Activated B cell treated with CpG ODN at 0.5 μM for 24 hours (primary cell): ENCODE results near the gene ARL6IP6. TPM values are rescaled to one million over a fixed set of nuclear protein-coding genes. Genes with fewer than 3 reads are reported as not detected.

Source experiments
- ATAC-seq: fragments of 200-7000 bp; cut with Tn5 transposase; one replicate; pipeline ENCODE4 v1.10.0; 2021; ENCODE audit warnings: low read depth, mild to moderate bottlenecking, moderate library complexity
- CTCF ChIA-PET: fragments of 350-600 bp; sonication (Branson Sonifier 250); formaldehyde crosslinking; loops from one replicate; lab custom pipeline; 2021; ENCODE audit warnings: antibody characterized with exemption; lab: Charles Lee
- POLR2A ChIA-PET: fragments of 350-600 bp; sonication (Branson Sonifier 250); formaldehyde crosslinking; loops from one replicate; lab custom pipeline; 2021; ENCODE audit warnings: antibody characterized with exemption; lab: Charles Lee
- DNase-seq: peaks from one replicate; pipeline ENCODE4 v3.0.0; 2022
- H3K27ac Mint-ChIP-seq: one replicate; pipeline ENCODE4 v1.8.0; 2020; ENCODE audit warnings: mixed read lengths
- H3K27me3 Mint-ChIP-seq: one replicate; pipeline ENCODE4 v1.8.0; 2021; ENCODE audit warnings: mixed read lengths
- H3K36me3 Mint-ChIP-seq: one replicate; pipeline ENCODE4 v1.8.0; 2021; ENCODE audit warnings: low read depth, mixed read lengths
- H3K4me1 Mint-ChIP-seq: one replicate; pipeline ENCODE4 v1.8.0; 2021; ENCODE audit warnings: mixed read lengths
- H3K4me3 Mint-ChIP-seq: one replicate; pipeline ENCODE4 v1.8.0; 2020; ENCODE audit warnings: mild to moderate bottlenecking, mixed read lengths
- H3K9me3 Mint-ChIP-seq: one replicate; pipeline ENCODE4 v1.8.0; 2020; ENCODE audit warnings: mixed read lengths
- CTCF ChIP-seq: fragments of 200-600 bp; IDR thresholded peaks from one replicate; pipeline ENCODE4 v1.8.0; 2022; ENCODE audit warnings: antibody characterized with exemption, mild to moderate bottlenecking
- intact Hi-C: fragments of 100-400 bp; cut with micrococcal nuclease; formaldehyde crosslinking; loops from one replicate; pipeline ENCODE4 v1.15.1; 2024
- total RNA-seq: library from RNA; stranded (reverse); gene quantifications from 2 replicates; pipeline ENCODE4 v1.2.3, GENCODE V29; 2022

ARL6IP6 gene
- total RNA-seq, 1 donor from 2014 or later = 13.4 TPM

GRCh38 chr2:152715112-152715511 is 3.3 kb upstream of the ARL6IP6 start:
- ATAC-seq (no peak), DNase-seq (no peak)
- intact Hi-C loops = loop anchor here (5.0 kb wide), 3 partner anchors 1303 to 1453 kb away; partner anchors contain the start of genes NMI and RBM43
- peaks cover 44% of the 10 kb centered on the region for H3K4me1 Mint-ChIP-seq
- ChIA-PET CTCF (no interaction called here), POLR2A (interaction anchor here (2.7 kb wide), 1 partner anchor 7 kb away, joined by 14 read pairs; no protein-coding TSS in a partner anchor)
- no peak for TF ChIP-seq CTCF
- peak overlapping the region; percentile 41 for H3K4me3 Mint-ChIP-seq
- H3K36me3 Mint-ChIP-seq = peaks cover 73% of the 10 kb centered on the region
- H3K27me3 Mint-ChIP-seq = no peaks in the 10 kb centered on the region
- H3K27ac Mint-ChIP-seq = no peak overlapping the region
- H3K9me3 Mint-ChIP-seq = no peaks in the 10 kb centered on the region

- Mint-ChIP-seq H3K9me3 (no peaks in the 10 kb centered on the region), H3K27me3 (no peaks in the 10 kb centered on the region), H3K36me3 (peaks cover 66% of the 10 kb centered on the region), H3K4me1 (peaks cover 48% of the 10 kb centered on the region), H3K4me3 (peak overlapping the region; percentile 100), H3K27ac (peak overlapping the region; percentile 98)
- ChIA-PET POLR2A (interaction anchor here (0.8 to 2.8 kb wide), 6 partner anchors 8 to 888 kb away, joined by 3 to 27 read pairs (median 10); partner anchors contain the start of genes ARL5A and STAM2), CTCF (no interaction called here)
- DNase-seq (no peak), ATAC-seq (no peak)
- intact Hi-C loops = loop anchor here (5.0 kb wide), 3 partner anchors 1304 to 1454 kb away; partner anchors contain the start of genes NMI and RBM43
- no peak for TF ChIP-seq CTCF
These were observed 2.5 kb upstream of the ARL6IP6 start for GRCh38 chr2:152715854-152716428.

- ATAC-seq (peak; percentile 0), DNase-seq (no peak)
- Mint-ChIP-seq H3K27ac (peak overlapping the region; percentile 98), H3K9me3 (no peaks in the 10 kb centered on the region), H3K4me1 (peaks cover 52% of the 10 kb centered on the region), H3K27me3 (no peaks in the 10 kb centered on the region), H3K4me3 (peak overlapping the region; percentile 100), H3K36me3 (peaks cover 64% of the 10 kb centered on the region)
- intact Hi-C loops = loop anchor here (1.0 to 5.0 kb wide), 7 partner anchors 382 to 1455 kb away; partner anchors contain the start of genes ARL5A, FMNL2, NMI and RBM43
- no peak for TF ChIP-seq CTCF
- POLR2A ChIA-PET = interaction anchor here (0.6 to 2.8 kb wide), 18 partner anchors 9 to 1450 kb away, joined by 3 to 27 read pairs (median 4); partner anchors contain the start of genes ARL5A, NMI and STAM2
- CTCF ChIA-PET = no interaction called here
These were observed 1.6 kb upstream of the ARL6IP6 start for GRCh38 chr2:152716805-152717227.

GRCh38 chr2:152717228-152718075 is 968 bp upstream of the ARL6IP6 start, which contains the start of gene PRPF40A:
Gene PRPF40A, minus strand, starts transcription at chr2:152717461. Its CDS starts 22 bp downstream, at chr2:152717439.
- Mint-ChIP-seq H3K27ac (peak within 1 kb of the TSS; percentile 98), H3K9me3 (no peaks in the 10 kb centered on the region), H3K27me3 (no peaks in the 10 kb centered on the region), H3K4me3 (peak within 1 kb of the TSS; percentile 100), H3K36me3 (peaks cover 57% of the 10 kb centered on the region), H3K4me1 (peaks cover 51% of the 10 kb centered on the region)
- peak; percentile 97 for DNase-seq
- TF ChIP-seq CTCF = no peak
- CTCF ChIA-PET = no interaction called here
- ATAC-seq = peak; percentile 76
- POLR2A ChIA-PET = interaction anchor here (0.6 to 2.8 kb wide), 21 partner anchors 9 to 1450 kb away, joined by 3 to 27 read pairs (median 4); partner anchors contain the start of genes ARL5A, NMI and STAM2
- intact Hi-C loops = loop anchor here (1.0 to 5.0 kb wide), 7 partner anchors 382 to 1455 kb away; partner anchors contain the start of genes ARL5A, FMNL2, NMI and RBM43
